ENCODE data around the gene DES.
A peak's percentile ranks its signal among the peaks of the same experiment; 100 is the strongest.
"Not testable (repeated sequence)": the region's sequence is repeated elsewhere in the genome, so short reads cannot be mapped to it uniquely, and the experiment has no call there.

The DES gene

GRCh38 chr2:219400562-219400961 lies 17.6 kb upstream of the DES start:
- DNase-seq, result no peak

- no peak for DNase-seq
These were observed 16.6 kb upstream of the DES start for GRCh38 chr2:219401606-219402005.

- DNase-seq, result peak; percentile 83
These were observed 15.3 kb upstream of the DES start for GRCh38 chr2:219402665-219403515.

- DNase-seq, result no peak
These were observed 14.3 kb upstream of the DES start for GRCh38 chr2:219403861-219404260.

- DNase-seq, result no peak
These were observed 13.8 kb upstream of the DES start for GRCh38 chr2:219404291-219404910.

- no peak for DNase-seq
These were observed 13.2 kb upstream of the DES start for GRCh38 chr2:219404954-219405353.

GRCh38 chr2:219405451-219405850 lies 12.7 kb upstream of the DES start:
- no peak for DNase-seq

GRCh38 chr2:219405958-219406860 lies 12.0 kb upstream of the DES start:
- no peak for DNase-seq

GRCh38 chr2:219406861-219407230 lies 11.3 kb upstream of the DES start:
- DNase-seq, result no peak

GRCh38 chr2:219407343-219407742 lies 10.8 kb upstream of the DES start:
- DNase-seq, result not testable (repeated sequence)

GRCh38 chr2:219408204-219408603 lies 10.0 kb upstream of the DES start:
- no peak for DNase-seq

GRCh38 chr2:219408631-219409030 lies 9.5 kb upstream of the DES start:
- no peak for DNase-seq

- DNase-seq, result no peak
These were observed 8.6 kb upstream of the DES start for GRCh38 chr2:219409619-219410018.

- DNase-seq, result no peak
These were observed 7.8 kb upstream of the DES start for GRCh38 chr2:219410390-219410789.

GRCh38 chr2:219414857-219415256 lies 3.3 kb upstream of the DES start:
- DNase-seq, result no peak

- DNase-seq, result no peak
These were observed 2.5 kb upstream of the DES start for GRCh38 chr2:219415580-219416234.

GRCh38 chr2:219416235-219416602 lies 2.0 kb upstream of the DES start:
- DNase-seq, result no peak

GRCh38 chr2:219416938-219417337 lies 1.2 kb upstream of the DES start:
- DNase-seq, result no peak

- no peak for DNase-seq
These were observed 803 bp upstream of the DES start for GRCh38 chr2:219417374-219417773.

- no peak for DNase-seq
These were observed 791 bp downstream of the DES start for GRCh38 chr2:219419012-219419324.

- DNase-seq, result no peak
These were observed 1.4 kb downstream of the DES start for GRCh38 chr2:219419331-219420197.

GRCh38 chr2:219420687-219421086 lies 2.5 kb downstream of the DES start:
- DNase-seq, result no peak

Measured in NCI-H2171 treated with DMSO at 0.1 percent for 48 hours (cell line).